ENCODE measurements around the gene AGPAT3. TPM values are rescaled to one million over a fixed set of nuclear protein-coding genes. Genes with fewer than 3 reads are reported as not detected.

Gene AGPAT3
- total and polyA plus RNA-seq, 5 donors from 2014 or later = 13.3 to 67.8 (median 18.1) TPM

GRCh38 chr21:44011579-44012473 lies 146.8 kb downstream of the AGPAT3 start, which contains the start of gene TRAPPC10:
TRAPPC10 (plus strand) TSS chr21:44012309; CDS start chr21:44012494, 185 bp downstream.
- Histone ChIP-seq H3K36me3 (ENCODE audit: control insufficient read depth, insufficient read depth, low read length) (no peaks in the 10 kb centered on the region), H3K27me3 (ENCODE audit: control insufficient read depth, insufficient read depth, low read length) (no peaks in the 10 kb centered on the region), H3K9me3 (ENCODE audit: control insufficient read depth in 2 of 2, low read length in 2 of 2) (no peaks in the 10 kb centered on the region), H3K4me1 (ENCODE audit: control insufficient read depth, insufficient read depth, low read length, poor library complexity, severe bottlenecking) (peaks cover 50% of the 10 kb centered on the region), H3K4me3 (ENCODE audit: low read depth, low read length) (peak within 1 kb of the TSS; percentile 80), H3K27ac (ENCODE audit: insufficient read depth, low read length, poor library complexity, severe bottlenecking) (peak within 1 kb of the TSS; percentile 90)
- Mint-ChIP-seq H3K4me3 (peak within 1 kb of the TSS; percentile 90 to 97 (median 92)), H3K27ac (peak within 1 kb of the TSS; percentile 92 to 94 (median 94)), H3K4me1 (peaks cover 23 to 48% (median 39%) of the 10 kb centered on the region in 4 donors), H3K27me3 (no peaks in the 10 kb centered on the region), H3K36me3 (peaks cover 3% of the 10 kb centered on the region), H3K9me3 (no peaks in the 10 kb centered on the region)
- ATAC-seq (ENCODE audit: low read depth in 2 of 2) (peak; percentile 71 to 73), DNase-seq (peak; percentile 77 to 90 (median 77))

- H3K27ac ChIP-seq (ENCODE audit: insufficient read depth, low read length, poor library complexity, severe bottlenecking) = peak overlapping the region; percentile 90
- H3K36me3 Mint-ChIP-seq = peaks cover 3% of the 10 kb centered on the region
- H3K4me3 ChIP-seq (ENCODE audit: low read depth, low read length) = peak overlapping the region; percentile 80
- peaks cover 26 to 56% (median 47%) of the 10 kb centered on the region in 4 donors for H3K4me1 Mint-ChIP-seq
- peak; percentile 77 to 81 for ATAC-seq (ENCODE audit: low read depth in 2 of 2)
- peak; percentile 77 to 89 (median 80) for DNase-seq
- no peaks in the 10 kb centered on the region for H3K9me3 ChIP-seq (ENCODE audit: control insufficient read depth in 2 of 2, low read length in 2 of 2)
- no peaks in the 10 kb centered on the region for H3K9me3 Mint-ChIP-seq
- peak overlapping the region; percentile 89 to 91 (median 91) for H3K27ac Mint-ChIP-seq
- no peaks in the 10 kb centered on the region for H3K27me3 ChIP-seq (ENCODE audit: control insufficient read depth, insufficient read depth, low read length)
- peak overlapping the region; percentile 89 to 91 (median 90) for H3K4me3 Mint-ChIP-seq
- no peaks in the 10 kb centered on the region for H3K27me3 Mint-ChIP-seq
- H3K36me3 ChIP-seq (ENCODE audit: control insufficient read depth, insufficient read depth, low read length) = no peaks in the 10 kb centered on the region
- peaks cover 59% of the 10 kb centered on the region for H3K4me1 ChIP-seq (ENCODE audit: control insufficient read depth, insufficient read depth, low read length, poor library complexity, severe bottlenecking)
Measured at GRCh38 chr21:44012474-44013379, 147.7 kb downstream of the AGPAT3 start.

- Mint-ChIP-seq H3K4me1 (peaks cover 28 to 63% (median 51%) of the 10 kb centered on the region in 4 donors), H3K9me3 (no peaks in the 10 kb centered on the region), H3K27me3 (no peaks in the 10 kb centered on the region), H3K27ac (peak overlapping the region; percentile 89 to 91 (median 91)), H3K36me3 (peaks cover under 1% of the 10 kb centered on the region), H3K4me3 (peak overlapping the region; percentile 89 to 91 (median 90))
- Histone ChIP-seq H3K36me3 (ENCODE audit: control insufficient read depth, insufficient read depth, low read length) (no peaks in the 10 kb centered on the region), H3K9me3 (ENCODE audit: control insufficient read depth in 2 of 2, low read length in 2 of 2) (no peaks in the 10 kb centered on the region), H3K4me1 (ENCODE audit: control insufficient read depth, insufficient read depth, low read length, poor library complexity, severe bottlenecking) (peaks cover 67% of the 10 kb centered on the region), H3K27ac (ENCODE audit: insufficient read depth, low read length, poor library complexity, severe bottlenecking) (peak overlapping the region; percentile 90), H3K27me3 (ENCODE audit: control insufficient read depth, insufficient read depth, low read length) (no peaks in the 10 kb centered on the region), H3K4me3 (ENCODE audit: low read depth, low read length) (peak overlapping the region; percentile 80)
- DNase-seq (peak; percentile 24 to 74 (median 27)), ATAC-seq (ENCODE audit: low read depth in 2 of 2) (peak; percentile 8 to 15)
Measured at GRCh38 chr21:44013380-44014088, 148.5 kb downstream of the AGPAT3 start.

- Histone ChIP-seq H3K4me1 (ENCODE audit: control insufficient read depth, insufficient read depth, low read length, poor library complexity, severe bottlenecking) (peaks cover 90% of the 10 kb centered on the region), H3K36me3 (ENCODE audit: control insufficient read depth, insufficient read depth, low read length) (no peaks in the 10 kb centered on the region), H3K9me3 (ENCODE audit: control insufficient read depth in 2 of 2, low read length in 2 of 2) (no peaks in the 10 kb centered on the region), H3K27ac (ENCODE audit: insufficient read depth, low read length, poor library complexity, severe bottlenecking) (no peak overlapping the region), H3K27me3 (ENCODE audit: control insufficient read depth, insufficient read depth, low read length) (no peaks in the 10 kb centered on the region), H3K4me3 (ENCODE audit: low read depth, low read length) (no peak overlapping the region)
- DNase-seq (no peak), ATAC-seq (ENCODE audit: low read depth in 2 of 2) (no peak)
- Mint-ChIP-seq H3K9me3 (no peaks in the 10 kb centered on the region), H3K4me1 (peaks cover 46 to 87% (median 72%) of the 10 kb centered on the region in 4 donors), H3K27ac (peak overlapping the region; percentile 79 to 83 (median 82)), H3K27me3 (no peaks in the 10 kb centered on the region), H3K36me3 (no peaks in the 10 kb centered on the region), H3K4me3 (peak overlapping the region in 2 of 4 donors; percentile 52 to 65)
Measured at GRCh38 chr21:44017601-44018000, 152.6 kb downstream of the AGPAT3 start.

GRCh38 chr21:44018127-44018526 lies 153.1 kb downstream of the AGPAT3 start:
- no peak overlapping the region for H3K27ac ChIP-seq (ENCODE audit: insufficient read depth, low read length, poor library complexity, severe bottlenecking)
- Mint-ChIP-seq H3K4me1 (peaks cover 48 to 89% (median 75%) of the 10 kb centered on the region in 4 donors), H3K4me3 (peak overlapping the region in 3 of 4 donors; percentile 12 to 65 (median 52)), H3K9me3 (no peaks in the 10 kb centered on the region), H3K36me3 (no peaks in the 10 kb centered on the region), H3K27me3 (no peaks in the 10 kb centered on the region), H3K27ac (peak overlapping the region; percentile 79 to 83 (median 82))
- no peak overlapping the region for H3K4me3 ChIP-seq (ENCODE audit: low read depth, low read length)
- H3K36me3 ChIP-seq (ENCODE audit: control insufficient read depth, insufficient read depth, low read length) = no peaks in the 10 kb centered on the region
- ATAC-seq (ENCODE audit: low read depth in 2 of 2) (no peak), DNase-seq (no peak)
- no peaks in the 10 kb centered on the region for H3K9me3 ChIP-seq (ENCODE audit: control insufficient read depth in 2 of 2, low read length in 2 of 2)
- no peaks in the 10 kb centered on the region for H3K27me3 ChIP-seq (ENCODE audit: control insufficient read depth, insufficient read depth, low read length)
- peaks cover 88% of the 10 kb centered on the region for H3K4me1 ChIP-seq (ENCODE audit: control insufficient read depth, insufficient read depth, low read length, poor library complexity, severe bottlenecking)

- Histone ChIP-seq H3K4me1 (ENCODE audit: control insufficient read depth, insufficient read depth, low read length, poor library complexity, severe bottlenecking) (peaks cover 83% of the 10 kb centered on the region), H3K27ac (ENCODE audit: insufficient read depth, low read length, poor library complexity, severe bottlenecking) (peak overlapping the region; percentile 45), H3K36me3 (ENCODE audit: control insufficient read depth, insufficient read depth, low read length) (no peaks in the 10 kb centered on the region), H3K4me3 (ENCODE audit: low read depth, low read length) (peak overlapping the region; percentile 19), H3K9me3 (ENCODE audit: control insufficient read depth in 2 of 2, low read length in 2 of 2) (no peaks in the 10 kb centered on the region), H3K27me3 (ENCODE audit: control insufficient read depth, insufficient read depth, low read length) (no peaks in the 10 kb centered on the region)
- H3K9me3 Mint-ChIP-seq = no peaks in the 10 kb centered on the region
- no peaks in the 10 kb centered on the region for H3K27me3 Mint-ChIP-seq
- peaks cover 44 to 89% (median 72%) of the 10 kb centered on the region in 4 donors for H3K4me1 Mint-ChIP-seq
- peak overlapping the region; percentile 61 to 88 (median 73) for H3K4me3 Mint-ChIP-seq
- DNase-seq = no peak
- H3K27ac Mint-ChIP-seq = peak overlapping the region; percentile 63 to 89 (median 71)
- no peak for ATAC-seq (ENCODE audit: low read depth in 2 of 2)
- no peaks in the 10 kb centered on the region for H3K36me3 Mint-ChIP-seq
Measured at GRCh38 chr21:44018813-44019567, 154.0 kb downstream of the AGPAT3 start.
